WI38 (cell line): ENCODE results near the gene CDKN2B.

Source experiments
- H3K4me3 ChIP-seq: 2 replicates; pipeline ENCODE4 v1.5.1; 2011; ENCODE audit warnings: low read depth, mild to moderate bottlenecking, control low read depth, low read length
- TF ChIP-seq, protein P1 (sequence below): IDR thresholded peaks from 2 replicates; pipeline ENCODE4 v1.5.1; 2012; ENCODE audit warnings: low read depth, mild to moderate bottlenecking, control low read depth, low read length

CDKN2B gene

GRCh38 chr9:21985964-21986667 lies 23.0 kb downstream of the CDKN2B start:
- no peak overlapping the region for H3K4me3 ChIP-seq
- TF ChIP-seq, protein P1, sequence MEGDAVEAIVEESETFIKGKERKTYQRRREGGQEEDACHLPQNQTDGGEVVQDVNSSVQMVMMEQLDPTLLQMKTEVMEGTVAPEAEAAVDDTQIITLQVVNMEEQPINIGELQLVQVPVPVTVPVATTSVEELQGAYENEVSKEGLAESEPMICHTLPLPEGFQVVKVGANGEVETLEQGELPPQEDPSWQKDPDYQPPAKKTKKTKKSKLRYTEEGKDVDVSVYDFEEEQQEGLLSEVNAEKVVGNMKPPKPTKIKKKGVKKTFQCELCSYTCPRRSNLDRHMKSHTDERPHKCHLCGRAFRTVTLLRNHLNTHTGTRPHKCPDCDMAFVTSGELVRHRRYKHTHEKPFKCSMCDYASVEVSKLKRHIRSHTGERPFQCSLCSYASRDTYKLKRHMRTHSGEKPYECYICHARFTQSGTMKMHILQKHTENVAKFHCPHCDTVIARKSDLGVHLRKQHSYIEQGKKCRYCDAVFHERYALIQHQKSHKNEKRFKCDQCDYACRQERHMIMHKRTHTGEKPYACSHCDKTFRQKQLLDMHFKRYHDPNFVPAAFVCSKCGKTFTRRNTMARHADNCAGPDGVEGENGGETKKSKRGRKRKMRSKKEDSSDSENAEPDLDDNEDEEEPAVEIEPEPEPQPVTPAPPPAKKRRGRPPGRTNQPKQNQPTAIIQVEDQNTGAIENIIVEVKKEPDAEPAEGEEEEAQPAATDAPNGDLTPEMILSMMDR: no peak

- no peak overlapping the region for H3K4me3 ChIP-seq
- TF ChIP-seq, protein P1: no peak
Measured at GRCh38 chr9:21984101-21984500, 25.0 kb downstream of the CDKN2B start.

DNA sequence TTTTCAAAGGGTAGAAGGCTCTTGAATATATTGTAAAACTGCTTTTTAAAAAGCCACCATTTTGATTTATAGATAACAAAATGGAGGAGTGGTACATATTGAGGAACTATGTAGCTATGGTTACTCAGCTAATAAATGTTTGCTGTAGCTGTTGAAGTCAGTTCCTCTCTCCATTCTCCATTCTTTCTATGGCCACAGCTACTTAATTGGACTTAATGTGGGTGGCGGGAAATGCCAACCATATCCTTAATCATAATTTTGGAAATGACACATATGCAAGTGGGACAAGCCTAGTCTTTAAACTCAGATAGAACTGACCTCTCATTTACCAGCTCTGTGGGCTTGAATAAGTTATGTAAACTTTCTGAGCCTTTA lies 25.6 kb downstream of the CDKN2B start:
- no peak overlapping the region for H3K4me3 ChIP-seq
- TF ChIP-seq, protein P1: no peak

DNA sequence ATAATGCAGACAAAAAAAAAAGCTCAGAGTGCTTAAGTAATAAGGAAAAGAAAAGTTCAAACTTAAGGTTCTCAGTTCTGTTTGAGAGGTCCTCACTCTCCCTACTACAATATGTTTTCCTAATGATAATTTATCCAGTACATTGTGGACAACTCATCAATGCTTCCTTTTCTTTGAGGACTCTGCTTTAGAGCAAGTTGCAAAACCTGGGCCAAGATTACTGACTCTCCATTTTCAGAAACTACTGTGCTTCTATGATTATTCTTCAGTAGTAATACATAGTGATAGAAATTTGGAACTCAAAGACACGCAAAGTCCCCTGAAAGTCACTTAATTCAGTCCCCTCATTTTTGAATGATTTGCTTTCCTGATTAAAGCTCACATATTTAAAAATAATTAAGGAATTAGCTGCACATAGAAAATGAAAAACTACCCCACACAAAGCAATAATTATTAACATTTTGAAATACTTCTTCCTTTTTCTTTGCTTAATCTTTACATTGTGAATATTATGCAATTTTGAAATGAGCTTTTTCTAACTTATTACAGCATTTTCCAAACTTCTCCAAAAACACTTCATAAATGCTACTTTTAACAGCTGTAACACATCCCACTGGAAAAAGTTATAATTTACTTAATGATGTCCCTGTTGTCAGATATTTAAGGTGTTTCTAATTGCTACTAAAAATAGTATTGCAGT lies 26.1 kb downstream of the CDKN2B start:
- TF ChIP-seq, protein P1: no peak
- no peak overlapping the region for H3K4me3 ChIP-seq

DNA sequence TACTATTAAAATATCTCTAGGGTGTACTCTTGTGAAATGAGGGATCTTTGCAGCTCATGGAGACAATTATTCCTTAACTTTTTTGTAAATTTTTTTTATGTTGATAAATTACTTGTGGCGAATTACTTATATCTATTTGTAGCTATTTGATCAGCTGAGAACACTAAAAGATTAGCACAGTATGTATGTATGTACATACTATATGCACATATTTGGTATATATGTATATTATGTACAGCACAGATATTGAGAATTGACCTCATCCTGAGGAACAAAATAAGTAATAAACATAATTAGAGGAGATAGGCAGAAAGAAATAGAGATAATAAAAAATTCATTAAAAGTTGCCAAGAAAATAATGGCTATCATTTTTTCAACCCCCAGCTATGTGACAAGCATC lies 26.7 kb downstream of the CDKN2B start:
- TF ChIP-seq, protein P1: no peak
- no peak overlapping the region for H3K4me3 ChIP-seq

GRCh38 chr9:21976334-21976875 lies 32.7 kb downstream of the CDKN2B start:
- TF ChIP-seq, protein P1: no peak
- no peak overlapping the region for H3K4me3 ChIP-seq
